GM19397 (cell line): ENCODE measurements around the gene RPS5.
"Not testable (repeated sequence)": the region's sequence is repeated elsewhere in the genome, so short reads cannot be mapped to it uniquely, and the experiment has no call there.

ENCODE experiments used
- ATAC-seq: cut with Tn5 transposase; IDR thresholded peaks from one replicate; pipeline ENCODE4 v1.9.1; 2021; ENCODE audit warnings: mild to moderate bottlenecking, moderate library complexity; ENCODE audit not compliant: unreplicated experiment

RPS5 gene

DNA sequence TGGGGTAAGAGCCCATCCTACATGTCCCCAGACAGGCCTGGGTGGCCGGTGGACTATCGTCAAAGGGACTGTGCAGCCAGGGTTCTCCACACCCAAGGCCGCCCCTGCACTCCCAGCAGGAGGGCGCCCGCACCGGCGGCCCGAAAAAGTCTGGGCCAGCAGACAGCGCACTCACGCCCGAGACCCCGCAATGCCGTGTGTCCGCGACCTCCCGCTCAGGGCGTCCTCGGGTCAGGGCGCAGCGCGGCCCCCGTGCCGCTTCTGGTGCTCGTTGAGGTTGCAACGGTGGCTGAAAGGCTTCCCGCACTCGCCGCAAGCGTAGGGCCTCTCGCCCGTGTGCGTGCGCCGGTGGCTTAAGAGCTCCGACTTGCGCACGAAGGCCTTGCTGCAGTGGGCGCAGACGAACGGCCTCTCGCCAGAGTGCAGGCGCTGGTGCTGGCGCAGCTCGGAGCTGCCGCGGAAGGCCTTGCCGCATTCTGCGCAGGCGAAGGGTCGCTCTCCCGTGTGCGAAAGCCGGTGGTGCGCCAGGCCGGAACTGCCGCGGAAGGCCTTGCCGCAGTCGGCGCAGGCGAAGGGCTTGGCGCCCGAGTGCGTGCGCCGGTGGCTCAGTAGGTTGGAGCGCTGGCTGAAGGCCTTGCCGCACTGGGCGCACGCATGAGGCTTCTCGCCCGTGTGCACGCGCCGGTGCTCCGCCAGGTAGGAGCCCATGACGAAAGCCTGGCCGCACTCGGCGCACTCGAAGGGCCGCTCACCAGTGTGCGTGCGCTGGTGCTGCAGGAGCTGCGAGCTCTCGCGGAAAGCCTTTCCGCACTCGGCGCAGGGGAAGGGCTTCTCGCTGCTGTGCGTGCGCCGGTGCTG, 30.9 kb upstream of the RPS5 start:
- no peak for ATAC-seq

DNA sequence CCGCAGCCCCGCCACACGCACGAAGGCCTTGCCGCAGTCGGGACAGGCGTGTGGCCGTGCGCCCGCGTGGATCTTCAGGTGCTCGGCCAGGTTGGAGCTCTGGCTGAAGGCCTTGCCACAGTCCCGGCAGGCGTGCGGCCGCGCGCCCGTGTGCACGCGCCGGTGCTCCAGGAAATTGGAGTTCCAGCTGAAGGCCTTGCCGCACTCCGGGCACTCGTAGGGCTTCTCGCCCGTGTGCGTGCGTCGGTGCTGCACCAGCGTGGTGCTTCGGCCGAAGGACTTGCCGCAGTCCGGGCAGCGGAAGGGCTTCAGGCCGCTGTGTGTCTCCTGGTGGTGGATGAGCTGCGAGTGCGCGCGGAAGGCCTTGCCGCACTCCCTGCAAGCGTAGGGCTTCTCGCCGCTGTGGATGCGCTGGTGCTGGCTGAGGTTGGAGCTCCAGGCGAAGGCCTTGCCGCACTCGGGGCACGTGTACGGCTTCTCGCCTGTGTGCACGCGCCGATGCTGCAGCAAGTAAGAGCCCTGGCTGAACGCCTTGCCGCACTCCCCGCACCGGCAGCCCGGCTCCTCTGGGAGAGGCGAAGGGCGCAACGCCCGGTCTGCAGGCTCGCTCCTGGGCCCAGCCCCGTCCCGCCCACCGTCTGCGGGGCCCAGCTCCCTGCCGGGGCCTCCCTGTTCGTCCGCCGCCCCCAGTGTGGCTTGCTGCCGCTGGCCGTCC, 30.1 kb upstream of the RPS5 start:
- ATAC-seq: no peak

DNA sequence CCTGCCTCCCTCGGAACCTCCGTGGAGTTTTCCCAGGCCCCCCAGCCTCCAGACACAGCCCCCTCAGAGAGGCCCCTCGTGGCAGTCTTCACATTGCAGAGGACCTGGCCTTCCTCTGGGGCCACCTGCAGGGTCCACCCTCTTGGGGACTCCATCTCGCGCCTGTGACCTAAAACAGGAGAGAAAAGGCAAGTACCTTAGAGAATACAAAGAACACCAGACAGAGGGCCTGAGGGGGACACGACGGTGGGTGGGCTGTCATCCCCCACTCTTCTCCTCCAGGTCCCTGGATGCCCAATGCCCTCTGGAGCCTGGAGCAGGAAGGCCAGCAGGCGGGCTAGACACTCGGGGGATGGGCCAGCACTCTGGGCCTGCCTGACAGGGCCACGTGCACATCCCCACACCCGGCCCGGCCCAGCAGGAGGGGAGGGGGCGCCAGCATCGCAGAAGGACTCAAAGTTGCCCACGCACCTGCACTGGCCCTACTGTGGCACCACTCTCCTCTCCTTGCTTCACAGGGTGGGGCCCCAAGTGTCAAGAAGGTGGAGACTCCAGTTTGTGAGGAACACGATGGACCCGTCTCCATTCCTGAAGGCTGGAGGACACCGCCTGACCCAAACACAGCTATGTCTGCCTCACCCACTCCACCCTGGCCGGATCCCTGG, 29.5 kb upstream of the RPS5 start:
- ATAC-seq: no peak

DNA sequence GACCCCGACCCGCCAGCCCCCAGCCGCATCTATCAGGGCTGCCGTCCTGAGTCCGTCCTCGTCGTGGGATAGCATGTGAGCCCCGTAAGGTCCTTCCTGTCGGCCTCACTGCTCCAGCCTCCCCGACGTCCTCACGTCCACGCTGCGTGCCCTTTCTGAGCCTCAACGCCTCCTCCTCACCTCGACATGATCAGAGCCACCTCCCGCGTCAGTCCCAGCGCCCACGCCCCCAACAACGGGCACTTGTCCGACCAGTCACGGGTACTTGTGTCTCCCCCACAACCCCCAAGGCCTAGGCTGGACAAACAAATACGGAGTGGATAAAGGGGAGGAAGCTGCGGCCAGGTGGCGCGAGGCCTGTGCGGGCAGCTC, 25.2 kb upstream of the RPS5 start:
- peak; percentile 1 for ATAC-seq

DNA sequence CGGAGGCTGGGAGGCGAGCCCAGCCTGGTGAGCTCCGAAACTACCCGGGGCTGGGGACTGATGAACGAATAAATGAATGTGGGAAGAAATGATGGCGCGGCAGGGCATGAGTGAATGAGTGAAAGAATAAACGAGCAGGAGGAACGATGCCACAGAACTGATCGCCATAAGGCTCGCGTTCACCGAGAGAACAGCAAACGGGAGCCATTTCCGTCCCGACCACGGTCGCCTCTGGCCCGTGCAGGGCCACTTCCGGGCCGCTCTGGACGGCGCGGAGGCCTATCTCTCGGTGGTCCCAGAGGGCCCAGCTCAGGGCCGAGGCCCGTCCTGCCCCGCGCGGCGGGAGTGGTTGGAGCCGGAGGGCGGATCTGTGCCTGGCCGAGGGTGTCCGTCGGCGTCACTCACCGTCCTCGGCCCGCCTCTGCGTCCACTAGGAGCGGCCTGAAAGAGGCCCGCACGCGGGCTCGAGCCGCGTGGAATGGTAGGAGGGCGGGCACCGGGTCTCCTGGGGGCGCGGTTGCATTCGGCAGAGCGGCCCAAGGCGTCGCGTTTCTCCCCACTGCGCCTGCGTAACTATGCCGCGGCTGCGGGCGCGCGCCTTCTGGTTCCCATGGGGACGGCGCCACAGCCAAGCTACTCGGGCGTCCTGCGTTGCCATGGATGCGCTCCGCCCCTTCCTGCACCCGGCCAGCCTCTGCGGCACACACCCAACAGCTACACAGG, 24.6 kb upstream of the RPS5 start, which contains the start of gene ZNF497:
Gene ZNF497 (minus strand): TSS at position 480 of the 723 bp plus-strand sequence. CDS start 5,116 bp downstream, outside the sequence.
- peak; percentile 89 for ATAC-seq

DNA sequence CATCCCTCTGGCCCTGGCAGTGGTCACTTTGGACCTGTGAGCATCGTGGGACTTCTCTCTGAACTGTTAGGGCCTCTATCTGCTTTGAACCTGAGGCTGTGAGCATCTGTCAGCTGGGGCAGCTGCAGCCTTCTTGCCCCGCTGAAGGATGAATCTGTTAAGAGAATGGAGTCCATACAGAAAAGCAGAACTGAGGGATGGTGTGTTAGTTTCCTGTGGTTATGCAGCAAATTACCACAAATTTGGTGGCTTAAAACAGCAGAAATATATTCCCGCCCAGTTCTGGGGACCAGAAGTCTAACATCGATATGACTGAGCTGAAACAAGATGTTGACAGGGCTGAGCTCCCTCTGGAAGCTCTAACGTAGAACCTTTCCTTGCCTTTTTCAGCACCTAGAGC, 22.9 kb upstream of the RPS5 start:
- ATAC-seq: no peak

DNA sequence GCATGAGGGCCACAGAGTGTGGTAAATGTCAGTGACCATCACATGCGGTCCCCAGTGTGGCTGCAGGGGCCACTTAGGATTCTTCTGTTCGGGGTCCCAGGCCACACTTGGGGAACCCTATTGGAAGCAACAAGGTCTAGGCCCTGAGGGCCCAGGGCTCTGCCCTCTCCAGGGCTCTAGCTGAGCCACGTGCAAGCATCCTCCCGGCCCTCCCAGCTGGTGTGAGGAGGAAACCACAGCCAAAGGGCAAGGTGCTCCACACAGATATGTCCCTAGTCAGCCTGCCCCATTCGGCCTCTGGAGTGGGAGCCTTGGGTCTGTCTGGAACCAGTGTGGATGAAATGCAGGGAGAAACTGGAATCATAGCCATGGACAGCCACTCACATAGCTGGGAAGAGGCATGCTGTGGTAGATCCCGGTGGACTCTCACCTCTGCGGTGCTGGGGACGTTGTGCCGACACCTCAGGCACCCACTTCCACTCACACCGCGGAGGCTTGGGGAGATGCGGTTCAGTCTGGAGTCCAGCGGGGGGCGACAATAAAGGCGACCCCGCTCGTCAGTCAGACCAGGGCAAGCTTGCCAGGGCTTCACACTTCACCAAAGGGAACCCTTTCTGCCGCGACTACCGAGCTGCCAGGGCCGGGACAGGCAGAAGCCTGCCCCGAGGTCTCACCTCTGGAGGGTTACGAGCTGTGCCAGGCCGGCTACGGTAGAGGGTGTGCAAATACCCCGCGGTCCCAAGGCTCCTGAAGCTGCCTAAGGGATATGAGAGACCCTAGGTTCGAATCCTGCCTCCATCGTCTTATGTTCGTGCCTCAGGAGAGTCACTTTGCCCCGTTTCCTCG, 20.3 kb upstream of the RPS5 start:
- no peak for ATAC-seq

DNA sequence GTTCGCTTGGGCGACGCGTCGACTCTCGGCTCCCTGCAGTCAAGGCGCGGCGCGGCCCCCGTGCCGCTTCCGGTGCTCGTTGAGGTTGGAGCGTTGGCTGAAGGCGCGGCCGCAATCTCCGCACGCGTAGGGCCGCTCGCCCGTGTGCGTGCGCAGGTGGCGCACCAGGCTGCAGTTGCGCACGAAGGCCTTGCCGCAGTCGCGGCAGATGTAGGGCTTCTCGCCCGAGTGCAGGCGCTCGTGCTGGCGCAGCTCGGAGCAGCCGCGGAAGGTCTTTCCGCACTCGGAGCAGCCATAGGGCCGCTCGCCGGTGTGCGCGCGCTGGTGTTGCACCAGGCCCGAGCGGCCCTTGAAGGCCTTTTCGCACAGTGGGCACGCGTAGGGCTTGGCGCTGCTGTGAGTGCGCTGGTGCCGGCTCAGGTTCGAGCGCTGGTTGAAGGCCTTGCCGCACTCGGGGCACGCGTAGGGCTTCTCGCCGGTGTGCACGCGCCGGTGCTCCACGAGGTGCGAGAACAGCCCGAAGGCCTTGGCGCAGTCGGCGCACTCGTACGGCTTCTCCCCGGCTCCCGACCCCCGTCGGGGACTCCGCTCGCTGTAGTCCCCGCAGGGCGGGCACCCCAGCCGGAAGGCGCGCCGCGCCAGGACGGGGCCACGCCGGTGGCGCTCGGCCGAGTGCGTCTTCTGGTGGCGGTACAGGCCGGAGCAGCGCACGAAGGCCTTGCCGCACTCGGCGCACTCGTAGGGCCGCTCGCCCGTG, 19.2 kb upstream of the RPS5 start:
- no peak for ATAC-seq

DNA sequence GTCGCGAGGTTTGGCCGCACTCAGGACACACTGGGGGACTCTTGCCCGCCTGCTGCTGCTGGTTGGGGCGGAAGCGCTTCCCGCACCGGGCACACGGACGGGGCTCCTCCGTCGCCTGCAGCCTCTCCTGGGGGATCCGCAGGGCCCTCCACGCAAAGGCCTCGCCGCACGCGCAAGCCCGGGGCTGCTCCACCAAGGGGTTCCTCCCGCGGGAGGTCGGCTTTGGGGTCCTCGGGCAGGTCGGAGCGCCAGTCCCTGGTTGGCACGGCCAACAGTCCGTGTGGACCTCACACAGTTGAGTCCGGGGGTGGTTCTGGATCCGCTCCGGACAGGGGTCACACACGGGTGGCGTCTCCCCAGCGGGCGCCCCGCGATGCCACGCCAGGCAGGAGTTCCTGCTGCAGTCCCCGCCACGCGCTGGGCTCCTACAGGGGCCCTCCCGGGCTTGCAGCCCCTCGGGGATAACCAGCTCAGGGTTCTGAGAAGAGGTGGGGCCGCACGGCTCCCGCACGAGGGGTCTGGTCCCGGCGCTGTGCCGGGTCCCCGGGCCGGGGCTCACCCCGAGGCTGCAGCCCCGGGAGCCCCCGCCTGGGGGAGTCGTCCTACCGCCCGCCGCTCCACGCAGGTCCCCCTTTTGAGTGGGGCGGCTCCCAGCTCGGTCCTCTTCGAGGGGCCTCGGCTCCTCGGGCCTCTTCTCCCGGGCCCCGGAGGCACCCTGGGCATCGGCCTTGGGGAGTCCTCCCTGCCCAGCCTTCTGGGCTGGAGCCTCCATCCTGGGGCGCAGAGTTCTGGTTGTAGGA, 18.3 kb upstream of the RPS5 start:
- no peak for ATAC-seq

DNA sequence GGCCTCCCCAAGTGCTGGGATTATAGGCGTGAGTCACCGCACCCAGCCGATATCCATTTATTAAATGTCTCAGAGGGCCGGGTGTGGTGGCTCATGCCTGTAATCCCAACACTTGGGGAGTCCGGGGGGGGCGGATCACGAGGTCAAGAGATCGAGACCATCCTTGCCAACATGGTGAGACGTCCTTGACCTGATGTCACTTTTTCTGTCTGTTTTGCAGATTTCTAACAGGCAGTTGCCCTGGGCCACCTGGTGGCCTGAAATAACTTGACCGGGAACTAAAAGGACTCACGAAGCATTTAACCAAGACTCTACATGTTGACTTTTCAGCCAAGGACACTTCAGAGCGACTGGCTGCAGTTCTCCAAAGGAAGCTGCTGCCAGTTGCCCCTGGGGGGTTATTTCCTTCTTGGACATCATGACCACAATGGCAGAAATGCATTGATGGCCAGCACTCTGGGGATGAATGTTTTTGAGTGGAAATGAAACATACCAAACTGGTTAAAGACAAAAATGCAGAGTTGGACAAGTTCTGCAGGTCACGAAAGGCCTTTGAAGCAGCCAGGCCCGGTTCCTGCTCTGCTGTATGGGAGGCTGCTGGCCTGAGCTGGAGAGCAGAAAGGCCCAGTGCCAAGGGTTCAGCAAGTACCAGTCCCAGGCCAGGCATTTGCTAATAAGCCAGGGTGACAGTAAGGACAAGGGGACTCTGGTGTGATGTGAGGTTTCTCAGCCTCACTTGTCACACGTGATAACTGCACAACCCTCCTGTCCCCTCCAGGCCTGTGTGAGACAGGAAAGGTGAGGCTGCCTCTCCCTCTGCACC, 14.5 kb upstream of the RPS5 start:
- ATAC-seq: no peak

DNA sequence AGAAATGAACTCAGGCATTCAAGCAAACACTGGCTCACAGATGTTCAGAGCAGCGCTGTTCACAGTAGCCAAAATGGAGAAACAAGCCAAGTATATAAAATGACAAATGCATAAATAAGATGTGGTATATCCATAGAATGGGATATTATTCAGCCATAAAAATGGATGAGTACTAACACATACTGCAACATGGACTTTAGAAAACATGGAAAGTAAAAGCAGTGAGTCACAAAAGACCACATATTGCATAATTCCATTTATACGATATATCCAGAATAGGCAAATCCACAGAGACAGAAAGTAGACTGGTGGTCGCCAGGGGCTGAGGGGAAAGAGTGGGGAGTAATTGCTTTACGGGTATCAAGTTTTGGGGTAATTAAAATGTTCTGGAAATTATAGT, 12.9 kb upstream of the RPS5 start:
- no peak for ATAC-seq

DNA sequence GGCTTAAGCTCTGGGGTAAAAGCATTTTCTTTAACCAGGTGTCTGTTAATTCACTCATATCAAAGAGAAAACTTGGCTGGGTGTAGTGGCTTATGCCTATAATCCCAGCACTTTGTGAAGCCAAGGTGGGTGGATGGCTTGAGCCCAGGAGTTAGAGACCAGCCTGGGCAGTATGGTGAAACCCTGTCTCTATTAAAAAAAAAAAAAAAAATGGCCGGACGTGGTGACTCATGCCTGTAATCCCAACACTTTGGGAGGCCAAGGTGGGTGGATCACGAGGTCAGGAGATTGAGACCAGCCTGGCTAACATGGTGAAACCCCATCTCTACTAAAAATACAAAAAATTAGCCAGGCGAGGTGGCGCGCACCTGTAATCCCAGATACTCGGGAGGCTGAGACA, 10.3 kb upstream of the RPS5 start:
- not testable (repeated sequence) for ATAC-seq

DNA sequence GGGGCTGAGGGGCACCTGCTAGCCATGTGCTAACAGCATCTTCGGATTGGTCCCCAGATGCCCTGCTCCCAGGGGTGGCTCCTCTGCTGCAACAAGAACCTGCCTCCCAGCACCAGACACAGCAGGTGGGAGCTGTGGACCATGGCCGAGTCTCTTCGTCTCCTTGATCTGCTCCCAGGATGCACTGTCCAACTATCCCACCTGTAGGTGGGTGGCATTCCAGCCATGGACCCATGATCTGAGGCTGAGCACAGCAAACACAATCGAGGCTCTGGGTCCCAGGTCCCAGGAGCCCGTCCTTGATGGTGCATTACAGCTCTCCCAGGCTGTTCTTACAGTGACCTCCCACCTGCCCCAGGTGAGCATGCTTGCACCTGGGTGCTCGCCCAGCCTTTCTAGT, 7.8 kb upstream of the RPS5 start:
- ATAC-seq: no peak

DNA sequence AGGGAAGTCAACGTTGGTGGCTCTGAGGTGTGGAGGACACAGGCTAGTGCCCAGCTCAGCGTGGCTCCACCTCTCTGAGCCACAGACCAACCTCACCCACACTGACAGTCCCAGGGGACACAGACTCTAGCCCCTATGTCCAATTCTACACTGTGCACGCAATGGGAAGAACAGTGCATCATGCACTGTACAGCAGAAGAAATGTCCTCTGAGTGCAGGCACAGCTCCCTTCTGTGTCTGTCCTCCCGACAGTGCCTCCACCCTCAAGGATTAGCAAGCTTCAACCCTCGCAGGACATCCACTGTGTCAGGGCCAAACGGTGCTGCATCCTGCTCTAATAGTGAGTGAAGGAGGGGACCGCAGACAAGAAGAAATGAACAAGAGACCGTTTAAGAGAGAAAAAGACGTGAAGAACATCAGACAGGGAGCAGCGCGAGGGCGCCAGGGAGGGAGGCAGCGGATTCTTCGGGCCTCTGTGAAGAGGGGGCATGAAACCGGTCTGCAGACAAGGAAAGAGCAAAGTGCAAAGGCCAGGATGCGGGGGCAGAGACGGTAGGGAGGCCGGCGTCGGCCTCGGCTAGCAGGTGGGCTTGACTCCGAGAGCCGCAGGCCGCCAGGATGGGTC, 6.9 kb upstream of the RPS5 start:
- no peak for ATAC-seq

DNA sequence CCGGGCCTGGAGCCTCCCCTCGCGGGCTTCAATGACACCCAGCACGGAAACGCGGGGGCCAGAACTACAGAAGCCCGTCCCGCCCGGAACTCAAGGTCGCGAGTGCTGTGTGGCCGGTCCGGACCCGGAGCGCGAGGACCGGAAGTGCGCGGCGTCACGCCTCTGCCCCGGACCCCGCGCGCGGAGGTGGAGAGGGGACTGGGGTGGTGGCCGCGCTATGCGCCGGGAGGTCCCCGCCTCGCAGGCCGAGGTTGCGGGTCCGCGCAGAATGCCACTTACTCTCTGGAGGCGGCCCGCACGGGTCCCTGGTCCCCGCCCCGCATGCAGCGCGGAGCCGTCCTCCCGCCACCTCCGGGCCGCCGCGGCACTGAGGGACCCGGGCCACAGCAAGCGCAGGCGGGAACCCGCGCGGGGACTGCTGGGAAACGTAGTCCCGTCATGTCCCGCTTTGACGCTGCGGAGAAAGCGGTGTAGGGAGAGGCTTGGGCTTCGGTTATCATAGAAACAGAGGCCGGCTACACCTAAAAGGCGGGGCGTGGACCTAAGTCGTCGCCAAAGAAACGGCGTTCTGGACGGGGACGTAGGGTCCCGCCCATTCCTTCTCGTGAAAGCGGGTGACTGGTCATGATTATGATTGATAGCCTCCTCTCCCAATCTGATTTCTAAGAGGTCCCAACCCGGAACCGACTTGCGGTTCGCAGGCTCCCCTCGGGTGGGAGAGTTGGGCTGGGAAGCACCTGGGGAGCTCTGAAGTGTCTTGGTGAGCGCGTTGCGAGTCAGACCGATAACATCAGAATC, 6.2 kb upstream of the RPS5 start, which contains the start of gene ZNF837:
Gene ZNF837 (minus strand): TSS at position 369 of the 798 bp plus-strand sequence. CDS start 11,698 bp downstream, outside the sequence.
- ATAC-seq: peak; percentile 83

DNA sequence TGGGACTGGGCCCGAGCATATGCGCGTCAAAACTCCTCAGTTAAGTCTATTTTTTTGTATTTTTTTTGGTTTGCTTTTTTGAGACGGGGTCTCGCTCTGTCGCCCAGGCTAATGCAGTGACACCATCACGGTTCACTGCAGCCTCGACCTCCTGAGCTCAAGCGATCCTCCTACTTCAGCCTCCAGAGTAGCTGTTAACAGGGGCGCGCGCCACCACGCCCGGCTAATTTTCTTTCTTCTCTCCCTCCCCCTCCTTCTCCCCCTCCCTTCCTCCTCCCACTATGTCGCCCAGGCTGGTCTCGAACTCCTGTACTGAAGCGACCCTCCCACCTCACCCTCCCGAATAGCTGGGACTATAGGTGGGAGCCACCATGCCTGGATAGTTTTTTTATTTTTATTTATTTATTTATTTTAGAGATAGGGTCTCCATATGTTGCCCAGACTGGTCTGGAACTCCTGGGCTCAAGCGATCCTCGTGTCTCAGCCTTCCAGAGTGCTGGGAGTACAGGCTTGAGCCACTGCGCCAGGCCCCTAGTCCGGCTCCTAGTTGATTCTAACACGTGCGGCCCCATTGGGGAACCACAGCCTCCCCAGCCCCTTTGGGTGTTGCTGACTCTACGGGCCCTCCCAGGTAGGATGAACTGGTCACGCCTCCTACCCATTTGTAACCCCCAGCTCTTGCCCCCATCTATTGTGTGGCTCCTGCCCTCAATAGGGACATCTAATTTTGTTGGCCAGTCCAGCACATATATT, 5.4 kb upstream of the RPS5 start:
- ATAC-seq: no peak
